HepG2 (cell line): ENCODE measurements around the gene NXPH1. TPM values are rescaled to one million over a fixed set of nuclear protein-coding genes. Genes with fewer than 3 reads are reported as not detected.

Source experiments
- ATAC-seq: fragments of 200-7000 bp; cut with Tn5 transposase; 3 replicates; pipeline ENCODE4 v1.9.1; 2020; ENCODE audit warnings: mild to moderate bottlenecking, moderate library complexity
- BruUV-seq: library from RNA; stranded (reverse); fragments of 400-500 nt; replicated peaks from 2 replicates; lab custom pipeline; 2021; lab: Mats Ljungman, UMichigan
- CTCF ChIA-PET: fragments of 300-600 bp; formaldehyde crosslinking; extraction: SDS; loops from one replicate; lab custom pipeline; 2021; ENCODE audit warnings: low total read pairs, inconsistent platforms, low intra/inter-chr PET ratio; lab: Yijun Ruan, JAX
- POLR2A ChIA-PET: fragments of 350-600 bp; sonication (Branson Sonifier 250); formaldehyde crosslinking; loops from one replicate; lab custom pipeline; 2020; ENCODE audit warnings: antibody characterized with exemption, inconsistent platforms; lab: Yijun Ruan, JAX
- DNase-seq: peaks from one replicate; pipeline ENCODE4 v3.0.0-alpha.2; 2015; ENCODE audit warnings: low spot score
- FAIRE-seq: peaks from 3 replicates; lab custom pipeline; 2011; peaks lifted over from hg19 to GRCh38; lab: Jason Lieb, UNC
- H2AFZ ChIP-seq: one replicate; pipeline ENCODE4 v1.6.1; 2011; ENCODE audit warnings: low read length, inconsistent platforms
- H3K27ac ChIP-seq: fragments of 300-600 bp; 3 replicates; pipeline ENCODE4 v1.8.0; 2011; ENCODE audit warnings: mixed run types, mild to moderate bottlenecking, mixed read lengths, low read length, inconsistent platforms; ENCODE audit not compliant: insufficient read depth; ENCODE audit errors: extremely low read length
- H3K27me3 ChIP-seq, 2 experiments: fragments of 200-600 bp in 1 of 2; 2 replicates in 1 of 2; 3 replicates in 1 of 2; pipeline versions ENCODE4 v1.6.0 to v1.8.0; 2011; ENCODE audit warnings: low read length in 2 of 2, mild to moderate bottlenecking in 2 of 2, moderate library complexity in 2 of 2, inconsistent platforms in 1 of 2; ENCODE audit not compliant: insufficient read depth in 2 of 2, control insufficient read depth in 1 of 2
- H3K36me3 ChIP-seq, 2 experiments: fragments of 200-600 bp in 1 of 2; replicated peaks in 1 of 2; 2 replicates in 1 of 2; 3 replicates in 1 of 2; pipeline versions ENCODE4 v1.5.1 to v1.8.0; 2011; ENCODE audit warnings: low read length in 2 of 2, inconsistent platforms in 1 of 2; ENCODE audit not compliant: insufficient read depth in 2 of 2, control insufficient read depth in 1 of 2
- H3K4me1 ChIP-seq: 2 replicates; pipeline ENCODE4 v1.5.1; 2012; ENCODE audit warnings: low read length, inconsistent platforms; ENCODE audit not compliant: insufficient read depth
- H3K4me2 ChIP-seq: 2 replicates; pipeline ENCODE4 v1.6.0; 2011; ENCODE audit warnings: low read depth, low read length, inconsistent platforms
- H3K4me3 ChIP-seq, 3 experiments: fragments of 200-600 bp in 1 of 3; sonication (generic), shearing (Covaris generic) in 1 of 3; replicated peaks in 1 of 3; 2 replicates each; pipeline ENCODE4 v1.5.1; 2011 to 2016; ENCODE audit warnings: low read length in 3 of 3, inconsistent platforms in 2 of 3, low read depth in 2 of 3, mild to moderate bottlenecking in 2 of 3, control low read depth in 1 of 3, mixed read lengths in 1 of 3; ENCODE audit not compliant: insufficient read depth in 1 of 3
- H3K79me2 ChIP-seq: one replicate; pipeline ENCODE4 v1.6.1; 2011; ENCODE audit warnings: low read length, inconsistent platforms; ENCODE audit not compliant: insufficient read depth
- H3K9ac ChIP-seq: 2 replicates; pipeline ENCODE4 v1.6.0; 2011; ENCODE audit warnings: mild to moderate bottlenecking, low read depth, low read length, inconsistent platforms; ENCODE audit not compliant: insufficient read depth
- H3K9me3 ChIP-seq: 2 replicates; pipeline ENCODE4 v1.5.1; 2012; ENCODE audit warnings: mild to moderate bottlenecking, low read length
- H4K20me1 ChIP-seq: 2 replicates; pipeline ENCODE4 v1.6.0; 2011; ENCODE audit warnings: inconsistent platforms, mild to moderate bottlenecking, low read length, moderate library complexity; ENCODE audit not compliant: insufficient read depth
- CBFB ChIP-seq: sonication (generic); formaldehyde crosslinking; IDR thresholded peaks from 2 replicates; pipeline ENCODE4 v1.4.0; 2020; ENCODE audit warnings: missing genetic modification reagents
- HES4 ChIP-seq: sonication (generic); formaldehyde crosslinking; IDR thresholded peaks from 2 replicates; pipeline ENCODE4 v1.9.0; 2021; ENCODE audit warnings: mild to moderate bottlenecking, missing genetic modification reagents, borderline replicate concordance
- RFXAP ChIP-seq: sonication (generic); formaldehyde crosslinking; IDR thresholded peaks from 2 replicates; pipeline ENCODE4 v1.4.0; 2020; ENCODE audit warnings: missing genetic modification reagents, borderline replicate concordance
- SKI ChIP-seq: fragments of 450-650 bp; IDR thresholded peaks from one replicate; pipeline ENCODE4 v1.6.1; 2018; ENCODE audit warnings: mild to moderate bottlenecking; ENCODE audit not compliant: partially characterized antibody
- ZNF224 ChIP-seq: sonication (generic); formaldehyde crosslinking; IDR thresholded peaks from 2 replicates; pipeline ENCODE4 v1.5.0; 2020; ENCODE audit warnings: mild to moderate bottlenecking, missing genetic modification reagents
- ZNF30 ChIP-seq: sonication (generic); formaldehyde crosslinking; IDR thresholded peaks from 2 replicates; pipeline ENCODE4 v1.5.0; 2020; ENCODE audit warnings: mild to moderate bottlenecking, missing genetic modification reagents
- in situ Hi-C: cut with HindIII; loops from 2 replicates; pipeline ENCODE4 v1.10.0; 2017; ENCODE audit warnings: low pct_unique_long_range_greater_than_20kb; ENCODE audit not compliant: extremely low pct_ligation_motif_present
- intact Hi-C: fragments of 100-400 bp; cut with micrococcal nuclease; formaldehyde crosslinking; loops from one replicate; pipeline ENCODE4 v1.10.0; 2022; ENCODE audit not compliant: unreplicated experiment
- polyA plus RNA-seq, 8 experiments: library from polyadenylated mRNA; depleted of rRNA in 3 of 8; stranded (reverse) in 7 of 8; unstranded in 1 of 8; fragments of >200 nt; fragmentation: Illumina TruSeq in 4 of 8; extraction: Trizol in 4 of 8; gene quantifications; 2 replicates each; pipeline versions ENCODE4 v1.2.1 to v1.2.3, GENCODE V29; 2011 to 2016; ENCODE audit warnings: low read depth in 4 of 8, missing spikeins in 1 of 8, mixed read lengths in 1 of 8; ENCODE audit not compliant: insufficient read depth in 1 of 8
- total RNA-seq, 5 experiments: library from RNA; depleted of rRNA; stranded (reverse); fragments of >200 nt; fragmentation: Illumina TruSeq; extraction: Trizol; gene quantifications; 2 replicates each; pipeline ENCODE4 v1.2.3, GENCODE V29; 2016; ENCODE audit warnings: low read depth in 1 of 5
- TF ChIP-seq, protein P1 (sequence below): sonication (generic); formaldehyde crosslinking; IDR thresholded peaks from 2 replicates; pipeline ENCODE4 v1.4.0; 2020; ENCODE audit warnings: missing genetic modification reagents, low read depth, mild to moderate bottlenecking, borderline replicate concordance
- TF ChIP-seq, protein P2 (sequence below): sonication (generic); formaldehyde crosslinking; IDR thresholded peaks from 2 replicates; pipeline ENCODE4 v1.4.0; 2020; ENCODE audit warnings: missing genetic modification reagents
- TF ChIP-seq, protein P3 (sequence below): sonication (generic); formaldehyde crosslinking; IDR thresholded peaks from 2 replicates; pipeline ENCODE4 v1.5.1; 2020; ENCODE audit warnings: mild to moderate bottlenecking, moderate library complexity, missing genetic modification reagents
- TF ChIP-seq, protein P4 (sequence below): sonication (generic); formaldehyde crosslinking; IDR thresholded peaks from 2 replicates; pipeline ENCODE4 v1.8.0; 2022; ENCODE audit warnings: missing genetic modification reagents, mild to moderate bottlenecking, borderline replicate concordance
- TF ChIP-seq, protein P5 (sequence below): sonication (generic); formaldehyde crosslinking; IDR thresholded peaks from 2 replicates; pipeline ENCODE4 v1.8.0; 2022; ENCODE audit warnings: mild to moderate bottlenecking, missing genetic modification reagents, moderate library complexity
- TF ChIP-seq, protein P6 (sequence below): sonication (generic); formaldehyde crosslinking; IDR thresholded peaks from 2 replicates; pipeline ENCODE4 v1.4.0; 2020; ENCODE audit warnings: mild to moderate bottlenecking, missing genetic modification reagents

Gene NXPH1
- total and polyA plus RNA-seq, 2 of the 13 experiments (the other 11 are each of a cell fraction or from before 2014, with no cell fraction given): not detected

DNA sequence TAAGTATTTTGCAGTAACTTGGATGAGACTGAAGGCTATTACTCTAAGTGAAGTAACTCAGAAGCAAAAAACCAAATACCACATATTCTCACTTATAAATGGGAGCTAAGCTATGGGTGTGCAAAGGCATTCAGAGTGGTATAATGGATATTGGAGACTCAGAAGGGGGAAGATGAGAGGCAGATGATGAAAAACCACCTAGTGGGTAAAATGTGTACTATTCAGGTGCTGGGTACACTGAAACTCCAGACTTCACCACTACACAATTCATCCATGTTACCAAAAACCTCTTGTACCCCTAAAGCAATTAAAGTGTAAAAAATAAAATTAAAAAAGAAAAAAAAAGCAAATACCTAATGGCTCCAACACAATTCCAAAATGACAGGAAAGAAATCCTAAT is 351.7 kb downstream of the NXPH1 start:
- in situ Hi-C loops: no loop called here
- TF ChIP-seq, protein P1, sequence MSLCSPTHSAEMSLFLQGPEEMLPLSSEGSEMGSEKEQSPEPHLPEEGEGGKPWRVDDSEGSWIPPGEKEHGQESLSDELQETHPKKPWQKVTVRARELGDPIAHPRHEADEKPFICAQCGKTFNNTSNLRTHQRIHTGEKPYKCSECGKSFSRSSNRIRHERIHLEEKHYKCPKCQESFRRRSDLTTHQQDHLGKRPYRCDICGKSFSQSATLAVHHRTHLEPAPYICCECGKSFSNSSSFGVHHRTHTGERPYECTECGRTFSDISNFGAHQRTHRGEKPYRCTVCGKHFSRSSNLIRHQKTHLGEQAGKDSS: no peak
- TF ChIP-seq, protein P2, sequence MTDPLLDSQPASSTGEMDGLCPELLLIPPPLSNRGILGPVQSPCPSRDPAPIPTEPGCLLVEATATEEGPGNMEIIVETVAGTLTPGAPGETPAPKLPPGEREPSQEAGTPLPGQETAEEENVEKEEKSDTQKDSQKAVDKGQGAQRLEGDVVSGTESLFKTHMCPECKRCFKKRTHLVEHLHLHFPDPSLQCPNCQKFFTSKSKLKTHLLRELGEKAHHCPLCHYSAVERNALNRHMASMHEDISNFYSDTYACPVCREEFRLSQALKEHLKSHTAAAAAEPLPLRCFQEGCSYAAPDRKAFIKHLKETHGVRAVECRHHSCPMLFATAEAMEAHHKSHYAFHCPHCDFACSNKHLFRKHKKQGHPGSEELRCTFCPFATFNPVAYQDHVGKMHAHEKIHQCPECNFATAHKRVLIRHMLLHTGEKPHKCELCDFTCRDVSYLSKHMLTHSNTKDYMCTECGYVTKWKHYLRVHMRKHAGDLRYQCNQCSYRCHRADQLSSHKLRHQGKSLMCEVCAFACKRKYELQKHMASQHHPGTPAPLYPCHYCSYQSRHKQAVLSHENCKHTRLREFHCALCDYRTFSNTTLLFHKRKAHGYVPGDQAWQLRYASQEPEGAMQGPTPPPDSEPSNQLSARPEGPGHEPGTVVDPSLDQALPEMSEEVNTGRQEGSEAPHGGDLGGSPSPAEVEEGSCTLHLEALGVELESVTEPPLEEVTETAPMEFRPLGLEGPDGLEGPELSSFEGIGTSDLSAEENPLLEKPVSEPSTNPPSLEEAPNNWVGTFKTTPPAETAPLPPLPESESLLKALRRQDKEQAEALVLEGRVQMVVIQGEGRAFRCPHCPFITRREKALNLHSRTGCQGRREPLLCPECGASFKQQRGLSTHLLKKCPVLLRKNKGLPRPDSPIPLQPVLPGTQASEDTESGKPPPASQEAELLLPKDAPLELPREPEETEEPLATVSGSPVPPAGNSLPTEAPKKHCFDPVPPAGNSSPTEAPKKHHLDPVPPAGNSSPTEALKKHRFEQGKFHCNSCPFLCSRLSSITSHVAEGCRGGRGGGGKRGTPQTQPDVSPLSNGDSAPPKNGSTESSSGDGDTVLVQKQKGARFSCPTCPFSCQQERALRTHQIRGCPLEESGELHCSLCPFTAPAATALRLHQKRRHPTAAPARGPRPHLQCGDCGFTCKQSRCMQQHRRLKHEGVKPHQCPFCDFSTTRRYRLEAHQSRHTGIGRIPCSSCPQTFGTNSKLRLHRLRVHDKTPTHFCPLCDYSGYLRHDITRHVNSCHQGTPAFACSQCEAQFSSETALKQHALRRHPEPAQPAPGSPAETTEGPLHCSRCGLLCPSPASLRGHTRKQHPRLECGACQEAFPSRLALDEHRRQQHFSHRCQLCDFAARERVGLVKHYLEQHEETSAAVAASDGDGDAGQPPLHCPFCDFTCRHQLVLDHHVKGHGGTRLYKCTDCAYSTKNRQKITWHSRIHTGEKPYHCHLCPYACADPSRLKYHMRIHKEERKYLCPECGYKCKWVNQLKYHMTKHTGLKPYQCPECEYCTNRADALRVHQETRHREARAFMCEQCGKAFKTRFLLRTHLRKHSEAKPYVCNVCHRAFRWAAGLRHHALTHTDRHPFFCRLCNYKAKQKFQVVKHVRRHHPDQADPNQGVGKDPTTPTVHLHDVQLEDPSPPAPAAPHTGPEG (CRISPR knock-in tag): no peak
- TF ChIP-seq RFXAP (CRISPR knock-in tag) (no peak), HES4 (CRISPR knock-in tag) (no peak), SKI (no peak), CBFB (CRISPR knock-in tag) (no peak), ZNF224 (no peak), ZNF30 (CRISPR knock-in tag) (no peak)
- TF ChIP-seq, protein P3, sequence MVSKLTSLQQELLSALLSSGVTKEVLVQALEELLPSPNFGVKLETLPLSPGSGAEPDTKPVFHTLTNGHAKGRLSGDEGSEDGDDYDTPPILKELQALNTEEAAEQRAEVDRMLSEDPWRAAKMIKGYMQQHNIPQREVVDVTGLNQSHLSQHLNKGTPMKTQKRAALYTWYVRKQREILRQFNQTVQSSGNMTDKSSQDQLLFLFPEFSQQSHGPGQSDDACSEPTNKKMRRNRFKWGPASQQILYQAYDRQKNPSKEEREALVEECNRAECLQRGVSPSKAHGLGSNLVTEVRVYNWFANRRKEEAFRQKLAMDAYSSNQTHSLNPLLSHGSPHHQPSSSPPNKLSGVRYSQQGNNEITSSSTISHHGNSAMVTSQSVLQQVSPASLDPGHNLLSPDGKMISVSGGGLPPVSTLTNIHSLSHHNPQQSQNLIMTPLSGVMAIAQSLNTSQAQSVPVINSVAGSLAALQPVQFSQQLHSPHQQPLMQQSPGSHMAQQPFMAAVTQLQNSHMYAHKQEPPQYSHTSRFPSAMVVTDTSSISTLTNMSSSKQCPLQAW (CRISPR knock-in tag): no peak
- TF ChIP-seq, protein P4, sequence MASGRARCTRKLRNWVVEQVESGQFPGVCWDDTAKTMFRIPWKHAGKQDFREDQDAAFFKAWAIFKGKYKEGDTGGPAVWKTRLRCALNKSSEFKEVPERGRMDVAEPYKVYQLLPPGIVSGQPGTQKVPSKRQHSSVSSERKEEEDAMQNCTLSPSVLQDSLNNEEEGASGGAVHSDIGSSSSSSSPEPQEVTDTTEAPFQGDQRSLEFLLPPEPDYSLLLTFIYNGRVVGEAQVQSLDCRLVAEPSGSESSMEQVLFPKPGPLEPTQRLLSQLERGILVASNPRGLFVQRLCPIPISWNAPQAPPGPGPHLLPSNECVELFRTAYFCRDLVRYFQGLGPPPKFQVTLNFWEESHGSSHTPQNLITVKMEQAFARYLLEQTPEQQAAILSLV: no peak
- TF ChIP-seq, protein P5, sequence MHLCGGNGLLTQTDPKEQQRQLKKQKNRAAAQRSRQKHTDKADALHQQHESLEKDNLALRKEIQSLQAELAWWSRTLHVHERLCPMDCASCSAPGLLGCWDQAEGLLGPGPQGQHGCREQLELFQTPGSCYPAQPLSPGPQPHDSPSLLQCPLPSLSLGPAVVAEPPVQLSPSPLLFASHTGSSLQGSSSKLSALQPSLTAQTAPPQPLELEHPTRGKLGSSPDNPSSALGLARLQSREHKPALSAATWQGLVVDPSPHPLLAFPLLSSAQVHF (CRISPR knock-in tag): no peak
- TF ChIP-seq, protein P6, sequence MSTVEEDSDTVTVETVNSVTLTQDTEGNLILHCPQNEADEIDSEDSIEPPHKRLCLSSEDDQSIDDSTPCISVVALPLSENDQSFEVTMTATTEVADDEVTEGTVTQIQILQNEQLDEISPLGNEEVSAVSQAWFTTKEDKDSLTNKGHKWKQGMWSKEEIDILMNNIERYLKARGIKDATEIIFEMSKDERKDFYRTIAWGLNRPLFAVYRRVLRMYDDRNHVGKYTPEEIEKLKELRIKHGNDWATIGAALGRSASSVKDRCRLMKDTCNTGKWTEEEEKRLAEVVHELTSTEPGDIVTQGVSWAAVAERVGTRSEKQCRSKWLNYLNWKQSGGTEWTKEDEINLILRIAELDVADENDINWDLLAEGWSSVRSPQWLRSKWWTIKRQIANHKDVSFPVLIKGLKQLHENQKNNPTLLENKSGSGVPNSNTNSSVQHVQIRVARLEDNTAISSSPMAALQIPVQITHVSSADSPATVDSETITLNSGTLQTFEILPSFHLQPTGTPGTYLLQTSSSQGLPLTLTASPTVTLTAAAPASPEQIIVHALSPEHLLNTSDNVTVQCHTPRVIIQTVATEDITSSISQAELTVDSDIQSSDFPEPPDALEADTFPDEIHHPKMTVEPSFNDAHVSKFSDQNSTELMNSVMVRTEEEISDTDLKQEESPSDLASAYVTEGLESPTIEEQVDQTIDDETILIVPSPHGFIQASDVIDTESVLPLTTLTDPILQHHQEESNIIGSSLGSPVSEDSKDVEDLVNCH (CRISPR knock-in tag): no peak

More for the DNA sequence above, 351.7 kb downstream of the NXPH1 start:
- intact Hi-C loops: no loop called here
- Histone ChIP-seq H3K4me2 (no peak overlapping the region), H3K27ac (no peak overlapping the region), H2AFZ (no peak overlapping the region), H3K79me2 (no peaks in the 10 kb centered on the region), H3K4me1 (no peaks in the 10 kb centered on the region), H3K9ac (no peak overlapping the region), H3K36me3 (no peaks in the 10 kb centered on the region), H3K4me3 (no peak overlapping the region), H3K27me3 (no peaks in the 10 kb centered on the region), H4K20me1 (no peaks in the 10 kb centered on the region), H3K9me3 (peaks cover 70% of the 10 kb centered on the region)
- CTCF ChIA-PET: no interaction called here
- ATAC-seq (no peak), DNase-seq (no peak), FAIRE-seq (no peak)
- no TSS peak for BruUV-seq
- POLR2A ChIA-PET: no interaction called here
